KOPT-K1 (cell line): Measurements from ENCODE around the gene POLG.

ENCODE experiments used
- H3K27ac ChIP-seq: fragments of 200-600 bp; sonication (generic); 2 replicates; pipeline ENCODE4 v1.5.1; 2016; ENCODE audit warnings: antibody characterized with exemption, mild to moderate bottlenecking, low read depth, low read length; ENCODE audit not compliant: poor library complexity, severe bottlenecking
- H3K36me3 ChIP-seq: fragments of 200-600 bp; sonication (generic); 2 replicates; pipeline ENCODE4 v1.5.1; 2017; ENCODE audit warnings: antibody characterized with exemption, mild to moderate bottlenecking, low read length, moderate library complexity; ENCODE audit not compliant: insufficient read depth
- H3K9me3 ChIP-seq: fragments of 200-600 bp; sonication (generic); 2 replicates; pipeline ENCODE4 v1.5.1; 2017; ENCODE audit warnings: antibody characterized with exemption, low read length, mild to moderate bottlenecking; ENCODE audit not compliant: insufficient read depth, poor library complexity, severe bottlenecking

Gene POLG

DNA sequence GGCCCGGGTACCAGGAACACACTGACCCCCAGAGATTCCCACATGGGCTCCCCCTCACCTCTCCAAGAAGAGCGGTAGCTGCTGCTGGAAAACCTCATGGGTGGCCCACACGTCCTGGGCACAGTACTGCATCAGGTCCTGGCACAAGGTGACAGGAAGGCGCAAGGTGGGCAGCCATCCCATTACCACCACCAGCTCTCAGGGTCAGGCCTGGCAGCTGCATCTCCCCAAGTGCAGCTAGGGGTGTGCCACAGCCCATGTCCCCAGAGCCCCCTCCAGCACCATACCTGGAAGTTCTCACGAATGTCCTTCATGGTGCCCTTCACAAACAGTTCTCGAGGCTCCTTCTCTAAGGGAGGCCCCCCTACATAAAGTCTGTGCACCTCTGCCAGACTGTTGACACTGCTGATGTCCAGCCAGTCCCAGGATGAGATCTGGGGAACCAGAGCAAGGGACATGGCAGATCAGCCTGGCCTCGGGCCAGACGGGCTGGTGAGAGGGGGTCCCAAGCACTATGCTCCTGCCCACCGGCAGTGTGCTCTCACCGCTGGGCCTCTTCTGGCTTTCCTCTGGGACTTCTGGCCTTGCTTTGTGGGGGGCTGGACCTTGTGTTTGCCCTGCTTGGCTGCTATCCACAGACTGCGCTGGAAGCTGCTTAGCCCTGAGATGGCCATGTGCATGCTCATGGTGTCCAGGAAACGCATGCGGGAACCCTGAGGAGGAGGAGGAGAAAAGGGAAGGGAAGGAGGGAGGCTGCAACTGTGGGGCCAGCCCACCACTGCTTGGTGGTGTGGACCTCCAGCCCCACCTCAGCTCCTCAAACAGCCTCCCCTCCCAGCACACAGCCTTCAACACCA lies 6.0 kb downstream of the POLG start:
- Histone ChIP-seq H3K9me3 (no peaks in the 10 kb centered on the region), H3K36me3 (peaks cover 99% of the 10 kb centered on the region), H3K27ac (peak overlapping the region; percentile 47)

DNA sequence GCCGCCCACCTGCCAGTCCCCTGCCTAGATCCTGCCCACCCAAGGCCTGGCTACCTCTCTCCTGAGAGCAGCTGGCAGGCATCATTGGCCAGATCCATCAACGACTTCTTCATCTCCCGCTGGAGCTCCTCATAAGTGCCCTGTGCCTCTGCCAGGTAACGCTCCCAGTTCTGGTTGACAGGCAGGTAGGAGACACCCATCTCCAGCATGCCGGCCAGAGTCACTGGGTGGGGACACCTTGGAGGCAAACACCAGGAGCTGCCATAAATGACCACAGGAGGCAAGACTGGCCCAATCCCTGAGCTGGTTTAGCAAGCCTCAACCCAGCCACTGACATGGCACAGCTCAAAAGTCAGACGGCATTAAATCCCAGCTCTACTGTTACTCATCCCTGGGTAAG lies 7.5 kb downstream of the POLG start:
- no peaks in the 10 kb centered on the region for H3K9me3 ChIP-seq
- no peak overlapping the region for H3K27ac ChIP-seq
- H3K36me3 ChIP-seq: peaks cover 100% of the 10 kb centered on the region

GRCh38 chr15:89326316-89326715 lies 8.3 kb downstream of the POLG start:
- Histone ChIP-seq H3K9me3 (no peaks in the 10 kb centered on the region), H3K36me3 (peaks cover 100% of the 10 kb centered on the region), H3K27ac (no peak overlapping the region)

DNA sequence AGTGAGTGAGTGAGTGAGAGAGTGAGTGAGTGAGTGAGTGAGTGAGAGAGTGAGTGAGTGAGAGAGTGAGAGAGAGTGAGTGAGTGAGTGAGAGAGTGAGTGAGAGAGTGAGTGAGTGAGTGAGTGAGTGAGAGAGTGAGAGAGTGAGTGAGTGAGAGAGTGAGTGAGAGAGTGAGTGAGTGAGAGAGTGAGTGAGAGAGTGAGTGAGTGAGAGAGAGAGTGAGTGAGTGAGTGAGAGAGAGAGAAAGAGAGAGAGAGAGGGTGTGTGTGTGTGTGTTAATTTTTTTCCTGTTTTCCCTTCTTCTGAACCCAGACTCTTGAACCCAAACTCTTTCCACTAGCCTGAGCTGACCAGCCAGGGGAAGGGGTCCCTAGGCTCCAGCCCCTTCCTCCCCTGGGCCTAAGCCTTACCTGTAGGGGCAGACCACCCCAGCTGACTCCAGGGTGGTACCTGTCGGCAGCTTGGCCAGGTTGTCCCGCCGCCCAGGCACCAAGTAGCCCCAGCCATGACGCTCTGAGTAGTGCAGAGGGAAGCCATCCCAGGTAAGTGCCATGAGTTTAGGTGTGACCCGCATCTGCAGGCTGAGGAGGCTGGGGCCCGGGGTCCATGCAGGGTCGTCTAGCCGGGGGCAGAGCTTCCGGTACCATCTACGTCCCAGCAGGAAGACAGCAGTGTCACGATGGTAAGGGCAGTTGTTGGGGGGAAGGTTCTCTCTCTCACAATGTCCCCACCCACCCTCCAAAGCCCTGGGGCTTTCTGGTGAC lies 9.4 kb downstream of the POLG start:
- H3K9me3 ChIP-seq: no peaks in the 10 kb centered on the region
- peaks cover 100% of the 10 kb centered on the region for H3K36me3 ChIP-seq
- no peak overlapping the region for H3K27ac ChIP-seq

DNA sequence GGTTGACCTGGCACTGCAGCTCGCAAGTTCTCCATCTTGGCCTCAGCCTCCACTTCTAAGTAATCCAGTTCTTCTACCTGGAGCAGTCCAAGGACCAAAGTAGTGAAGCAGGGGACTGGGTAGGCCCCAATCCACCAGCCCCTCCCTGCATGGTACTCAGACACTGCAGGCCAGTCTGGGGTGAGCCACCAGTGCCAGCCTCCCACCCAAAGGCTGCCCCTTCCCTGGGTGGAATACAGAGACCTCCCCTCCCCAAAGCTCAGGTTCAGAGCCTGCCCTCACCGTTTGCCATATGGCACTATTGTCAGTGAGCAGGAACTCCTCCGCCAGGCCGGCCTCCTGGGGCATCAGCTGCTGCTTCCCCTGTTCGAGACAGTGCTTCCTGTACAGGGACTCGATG lies 10.8 kb downstream of the POLG start:
- peaks cover 100% of the 10 kb centered on the region for H3K36me3 ChIP-seq
- no peaks in the 10 kb centered on the region for H3K9me3 ChIP-seq
- H3K27ac ChIP-seq: no peak overlapping the region

- no peak overlapping the region for H3K27ac ChIP-seq
Observed at GRCh38 chr15:89322822-89323221, 11.8 kb downstream of the POLG start.

DNA sequence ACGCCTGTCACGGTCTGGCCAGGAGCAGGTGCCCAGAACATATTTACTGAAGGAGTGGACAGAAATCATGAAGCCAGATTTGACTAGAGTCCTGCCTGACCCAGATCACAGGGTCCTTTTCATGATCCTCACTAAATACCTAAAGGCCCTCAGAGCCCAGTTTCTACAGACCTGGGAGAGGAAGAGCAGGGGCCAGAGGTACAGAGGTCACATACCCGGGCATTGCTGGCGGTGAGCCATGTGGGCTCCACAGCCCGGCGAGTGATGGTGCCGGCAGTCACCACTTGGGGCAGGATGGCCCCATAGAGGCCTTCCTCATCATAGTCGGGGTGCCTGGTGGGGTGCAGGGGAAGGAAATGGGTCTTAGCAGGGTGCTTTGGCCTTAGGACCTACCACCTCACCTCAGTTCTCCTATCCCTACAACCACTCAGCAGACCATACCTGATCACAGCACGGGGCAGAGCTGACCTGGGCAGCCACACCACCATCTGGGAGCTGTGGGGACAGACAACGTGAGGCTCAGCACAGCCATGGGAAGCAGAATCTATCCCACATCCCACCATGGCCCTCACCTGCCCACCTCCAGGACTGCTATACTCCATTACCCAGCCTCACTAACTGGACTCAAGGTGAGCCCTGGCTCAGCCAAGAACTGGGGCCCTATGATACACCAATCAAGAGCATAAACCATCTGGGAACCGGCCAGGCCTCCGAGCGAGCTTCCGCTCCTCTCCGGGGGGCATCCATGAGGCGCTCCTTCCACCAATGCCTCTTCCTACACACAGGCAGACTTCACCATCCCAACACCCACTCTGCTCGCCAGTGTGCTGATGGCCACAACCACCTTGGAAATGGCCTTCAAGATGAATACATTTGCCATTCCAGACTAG lies 12.9 kb downstream of the POLG start:
- H3K27ac ChIP-seq: no peak overlapping the region
- peaks cover 100% of the 10 kb centered on the region for H3K36me3 ChIP-seq
- H3K9me3 ChIP-seq: no peaks in the 10 kb centered on the region

More at GRCh38 chr15:89322822-89323221, 11.8 kb downstream of the POLG start:
- Histone ChIP-seq H3K36me3 (peaks cover 100% of the 10 kb centered on the region), H3K9me3 (no peaks in the 10 kb centered on the region)

DNA sequence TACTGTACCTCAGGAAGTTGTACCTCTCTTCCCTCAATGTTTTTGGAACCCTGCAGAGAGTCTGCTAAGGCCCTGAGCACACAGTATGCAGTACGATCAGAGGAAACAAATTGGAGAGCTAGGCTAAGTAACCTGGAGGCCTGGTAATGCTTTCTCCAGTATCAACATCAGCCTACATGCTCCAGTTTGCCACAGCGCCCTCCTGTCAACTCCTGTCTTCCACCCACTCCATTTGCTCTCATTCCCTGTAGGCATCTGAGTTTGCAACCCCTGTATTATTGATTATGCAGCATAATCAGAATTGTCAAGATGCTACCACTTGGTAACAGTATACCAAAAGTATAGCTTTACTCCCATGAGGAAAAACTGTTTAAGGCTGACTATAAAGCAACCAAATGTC lies 14.4 kb downstream of the POLG start:
- Histone ChIP-seq H3K36me3 (peaks cover 100% of the 10 kb centered on the region), H3K27ac (no peak overlapping the region), H3K9me3 (no peaks in the 10 kb centered on the region)

DNA sequence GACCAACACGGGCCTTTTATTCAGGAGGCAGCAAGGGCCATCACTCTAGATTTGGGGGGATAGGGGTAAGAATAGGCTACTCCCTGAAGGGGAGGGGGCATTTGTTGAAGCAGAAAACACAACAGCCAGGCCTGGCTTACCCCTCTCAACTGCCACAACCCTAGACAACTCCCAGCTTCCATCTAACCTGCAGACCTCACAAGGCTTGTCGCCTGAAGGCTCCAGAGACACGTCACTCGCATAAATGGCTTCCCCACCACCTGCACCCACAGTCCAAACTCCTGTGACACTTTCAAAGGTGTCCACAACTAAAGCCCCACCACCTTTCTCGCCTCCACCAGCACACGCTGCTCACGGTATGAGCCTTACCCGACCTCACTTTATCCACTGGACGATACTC lies 14.9 kb downstream of the POLG start:
- Histone ChIP-seq H3K27ac (no peak overlapping the region), H3K9me3 (no peaks in the 10 kb centered on the region), H3K36me3 (peaks cover 100% of the 10 kb centered on the region)

- no peak overlapping the region for H3K27ac ChIP-seq
- no peaks in the 10 kb centered on the region for H3K9me3 ChIP-seq
- H3K36me3 ChIP-seq: peaks cover 100% of the 10 kb centered on the region
Observed at GRCh38 chr15:89317186-89317720, 17.4 kb downstream of the POLG start.

GRCh38 chr15:89316504-89316903 lies 18.1 kb downstream of the POLG start:
- peaks cover 100% of the 10 kb centered on the region for H3K36me3 ChIP-seq

DNA sequence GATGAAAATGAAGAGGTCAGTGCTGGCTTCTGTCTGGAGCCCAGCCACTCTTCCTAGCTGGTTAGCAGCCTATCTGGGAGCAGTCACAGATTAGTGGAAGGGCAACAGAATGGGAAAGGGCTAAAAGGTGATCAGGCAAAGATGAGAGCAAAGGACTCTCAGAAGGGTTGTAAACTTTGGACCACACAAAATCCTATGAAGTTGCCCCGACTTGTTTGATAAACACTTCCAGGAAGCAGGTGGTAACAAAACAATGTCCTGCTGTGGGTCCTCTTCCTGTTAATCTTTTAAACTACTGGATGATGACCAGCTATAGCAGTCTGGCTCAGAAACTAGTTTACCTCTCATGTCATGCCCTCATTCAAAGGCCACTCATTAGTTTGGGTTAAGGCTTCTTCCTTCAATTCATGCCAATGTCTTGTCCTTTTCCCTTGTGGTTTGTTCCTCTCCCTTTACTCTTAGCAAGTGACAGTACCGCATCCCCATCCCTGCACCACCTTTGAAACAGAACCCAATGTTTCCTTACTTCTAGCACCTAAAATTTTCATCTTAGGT lies 19.2 kb downstream of the POLG start:
- H3K36me3 ChIP-seq: peaks cover 98% of the 10 kb centered on the region
- no peaks in the 10 kb centered on the region for H3K9me3 ChIP-seq
- no peak overlapping the region for H3K27ac ChIP-seq

More at GRCh38 chr15:89316504-89316903, 18.1 kb downstream of the POLG start:
- Histone ChIP-seq H3K9me3 (no peaks in the 10 kb centered on the region), H3K27ac (no peak overlapping the region)

DNA sequence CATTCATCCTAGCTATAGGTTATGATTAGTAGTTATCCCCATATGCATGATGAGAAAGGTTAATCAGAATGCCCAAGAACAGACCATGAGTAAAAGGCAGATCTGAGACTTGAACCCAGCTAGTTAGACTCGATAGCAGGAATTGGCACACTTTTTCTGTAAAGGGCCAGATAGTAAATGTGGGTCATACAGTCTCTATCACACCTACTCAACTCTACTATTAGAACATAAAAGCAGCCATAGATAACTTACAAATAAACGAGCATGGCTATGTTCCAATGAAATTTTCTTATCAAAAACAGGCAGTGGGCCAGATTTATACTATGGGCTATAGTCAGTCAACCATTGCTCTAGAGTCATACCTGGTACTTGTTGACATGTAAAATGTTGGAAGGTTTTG lies 24.6 kb downstream of the POLG start:
- Histone ChIP-seq H3K9me3 (no peaks in the 10 kb centered on the region), H3K27ac (no peak overlapping the region), H3K36me3 (peaks cover 98% of the 10 kb centered on the region)

- Histone ChIP-seq H3K27ac (no peak overlapping the region), H3K36me3 (peaks cover 98% of the 10 kb centered on the region), H3K9me3 (no peaks in the 10 kb centered on the region)
Observed at GRCh38 chr15:89308236-89308635, 26.4 kb downstream of the POLG start.
